ENCODE measurements around the gene SIPA1L3.

The SIPA1L3 gene

GRCh38 chr19:38045554-38046253, 138.7 kb downstream of the SIPA1L3 start:
- no peak overlapping the region for H3K27ac ChIP-seq
- TF ChIP-seq, protein P1, sequence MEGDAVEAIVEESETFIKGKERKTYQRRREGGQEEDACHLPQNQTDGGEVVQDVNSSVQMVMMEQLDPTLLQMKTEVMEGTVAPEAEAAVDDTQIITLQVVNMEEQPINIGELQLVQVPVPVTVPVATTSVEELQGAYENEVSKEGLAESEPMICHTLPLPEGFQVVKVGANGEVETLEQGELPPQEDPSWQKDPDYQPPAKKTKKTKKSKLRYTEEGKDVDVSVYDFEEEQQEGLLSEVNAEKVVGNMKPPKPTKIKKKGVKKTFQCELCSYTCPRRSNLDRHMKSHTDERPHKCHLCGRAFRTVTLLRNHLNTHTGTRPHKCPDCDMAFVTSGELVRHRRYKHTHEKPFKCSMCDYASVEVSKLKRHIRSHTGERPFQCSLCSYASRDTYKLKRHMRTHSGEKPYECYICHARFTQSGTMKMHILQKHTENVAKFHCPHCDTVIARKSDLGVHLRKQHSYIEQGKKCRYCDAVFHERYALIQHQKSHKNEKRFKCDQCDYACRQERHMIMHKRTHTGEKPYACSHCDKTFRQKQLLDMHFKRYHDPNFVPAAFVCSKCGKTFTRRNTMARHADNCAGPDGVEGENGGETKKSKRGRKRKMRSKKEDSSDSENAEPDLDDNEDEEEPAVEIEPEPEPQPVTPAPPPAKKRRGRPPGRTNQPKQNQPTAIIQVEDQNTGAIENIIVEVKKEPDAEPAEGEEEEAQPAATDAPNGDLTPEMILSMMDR (conservative IDR thresholded peaks at IDR 0.05), result no peak
- no peak for TF ChIP-seq ZFX (IDR thresholded peaks at IDR 0.05)

- TF ChIP-seq, protein P1 (conservative IDR thresholded peaks at IDR 0.05), result no peak
- TF ChIP-seq ZFX (IDR thresholded peaks at IDR 0.05), result no peak
- no peak overlapping the region for H3K27ac ChIP-seq
Observed at GRCh38 chr19:38046254-38047048, 139.4 kb downstream of the SIPA1L3 start.

- H3K27ac ChIP-seq, result no peak overlapping the region
- TF ChIP-seq, protein P1 (conservative IDR thresholded peaks at IDR 0.05), result no peak
- TF ChIP-seq ZFX (IDR thresholded peaks at IDR 0.05), result no peak
Observed at GRCh38 chr19:38047049-38047438, 140.0 kb downstream of the SIPA1L3 start.

GRCh38 chr19:38047641-38048040, 140.6 kb downstream of the SIPA1L3 start:
- TF ChIP-seq, protein P1 (conservative IDR thresholded peaks at IDR 0.05), result no peak
- TF ChIP-seq ZFX (IDR thresholded peaks at IDR 0.05), result no peak
- no peak overlapping the region for H3K27ac ChIP-seq

GRCh38 chr19:38049105-38049649, 142.2 kb downstream of the SIPA1L3 start:
- no peak overlapping the region for H3K27ac ChIP-seq

DNA sequence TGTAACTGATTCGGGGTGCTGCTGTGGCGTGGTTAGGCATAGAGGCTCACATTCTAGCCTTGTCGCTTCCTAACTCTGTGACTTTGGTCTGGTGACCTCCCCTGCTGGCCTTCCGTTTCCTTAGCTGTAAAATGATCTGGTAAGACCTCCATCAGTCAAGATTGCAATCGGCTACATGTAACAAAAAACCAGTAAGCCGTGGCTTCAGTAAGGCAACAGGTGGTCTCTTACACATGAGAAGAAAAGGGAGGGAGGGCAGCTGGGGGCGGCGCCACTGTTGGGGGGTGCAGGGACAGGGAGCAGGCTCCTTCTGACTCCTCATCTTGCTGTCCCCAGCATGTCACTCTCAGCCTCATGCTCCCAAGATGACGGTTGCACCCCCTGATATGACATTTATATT, 148.0 kb downstream of the SIPA1L3 start:
- H3K27ac ChIP-seq, result peak overlapping the region; percentile 44

More at GRCh38 chr19:38049105-38049649, 142.2 kb downstream of the SIPA1L3 start:
- no peak for TF ChIP-seq ZFX (IDR thresholded peaks at IDR 0.05)
- TF ChIP-seq, protein P1 (conservative IDR thresholded peaks at IDR 0.05), result no peak

More for the DNA sequence above, 148.0 kb downstream of the SIPA1L3 start:
- TF ChIP-seq, protein P1 (conservative IDR thresholded peaks at IDR 0.05), result no peak
- TF ChIP-seq ZFX (IDR thresholded peaks at IDR 0.05), result no peak

Measured in C4-2B (cell line).